B cell (primary cell): Measurements from ENCODE around the gene PAFAH2. TPM values are rescaled to one million over a fixed set of nuclear protein-coding genes. Genes with fewer than 3 reads are reported as not detected.

ENCODE experiments used
- ATAC-seq: fragments of 200-7000 bp; cut with Tn5 transposase; one replicate; pipeline ENCODE4 v1.10.0; 2021; ENCODE audit warnings: low read depth, mild to moderate bottlenecking, moderate number of reproducible peaks, moderate library complexity
- CTCF ChIA-PET: fragments of 350-600 bp; sonication (Branson Sonifier 250); formaldehyde crosslinking; loops from one replicate; lab custom pipeline; 2021; ENCODE audit warnings: antibody characterized with exemption, inconsistent platforms; lab: Charles Lee
- POLR2A ChIA-PET: fragments of 350-600 bp; sonication (Branson Sonifier 250); formaldehyde crosslinking; loops from one replicate; lab custom pipeline; 2021; ENCODE audit warnings: antibody characterized with exemption; lab: Charles Lee
- DNase-seq: peaks from one replicate; pipeline ENCODE4 v3.0.0; 2013
- H2AFZ ChIP-seq: 2 replicates; pipeline ENCODE4 v1.6.1; 2012; ENCODE audit warnings: mild to moderate bottlenecking, low read depth, low read length; ENCODE audit not compliant: insufficient read depth, poor library complexity, severe bottlenecking
- H3K27ac ChIP-seq, 2 donors: 1 replicate in 1 of 2; 2 replicates in 1 of 2; pipeline ENCODE4 v1.5.1; 2012 to 2013; ENCODE audit warnings: low read length in 2 of 2, mild to moderate bottlenecking in 2 of 2, moderate library complexity in 1 of 2
- H3K27me3 ChIP-seq, 4 experiments: fragments of 200-600 bp in 1 of 4; sonication (generic) in 1 of 4; replicated peaks in 1 of 4; 1 replicate in 2 of 4; 2 replicates in 2 of 4; pipeline versions ENCODE4 v1.6.1 to v1.7.0; 2013 to 2016; ENCODE audit warnings: low read length in 3 of 4, mild to moderate bottlenecking in 2 of 4, mixed read lengths in 1 of 4, moderate library complexity in 1 of 4; ENCODE audit not compliant: insufficient read depth in 4 of 4, control insufficient read depth in 3 of 4; ENCODE audit errors: control extremely low read depth in 1 of 4
- H3K36me3 ChIP-seq, 2 experiments: replicated peaks in 1 of 2; 1 replicate in 1 of 2; 2 replicates in 1 of 2; pipeline versions ENCODE4 v1.6.1 to v1.7.1; 2013; ENCODE audit warnings: low read length in 1 of 2; ENCODE audit not compliant: insufficient read depth in 2 of 2, control insufficient read depth in 1 of 2; ENCODE audit errors: control extremely low read depth in 1 of 2, extremely low read depth in 1 of 2
- H3K4me1 ChIP-seq, 2 donors: fragments of 200-600 bp in 1 of 2; sonication (generic) in 1 of 2; 1 replicate in 1 of 2; 2 replicates in 1 of 2; pipeline versions ENCODE4 v1.5.1 to v1.6.1; 2013 to 2017; ENCODE audit warnings: low read length in 2 of 2; ENCODE audit not compliant: control insufficient read depth in 2 of 2, insufficient read depth in 2 of 2
- H3K4me2 ChIP-seq: replicated peaks from 2 replicates; pipeline ENCODE3; 2012; ENCODE audit warnings: mild to moderate bottlenecking, low read depth, low read length; ENCODE audit not compliant: poor library complexity, severe bottlenecking
- H3K4me3 ChIP-seq, 5 experiments: fragments of 200-600 bp in 1 of 5; sonication (generic) in 1 of 5; 1 replicate in 3 of 5; 2 replicates in 2 of 5; pipeline versions ENCODE4 v1.5.1 to v1.7.0; 2011 to 2016; ENCODE audit warnings: low read length in 4 of 5, mild to moderate bottlenecking in 4 of 5, low read depth in 2 of 5, control low read depth in 1 of 5, moderate library complexity in 1 of 5; ENCODE audit not compliant: insufficient read depth in 1 of 5; ENCODE audit errors: control extremely low read depth in 1 of 5, extremely low read depth in 1 of 5
- H3K79me2 ChIP-seq: fragments of 200-600 bp; sonication (generic); one replicate; pipeline ENCODE4 v1.6.0; 2016; ENCODE audit warnings: low read length; ENCODE audit not compliant: control insufficient read depth, insufficient read depth
- H3K9ac ChIP-seq: fragments of 200-600 bp; sonication (generic); 2 replicates; pipeline ENCODE4 v1.6.1; 2017; ENCODE audit warnings: mild to moderate bottlenecking, low read length, moderate library complexity
- H3K9me3 ChIP-seq, 3 donors: one replicate each; pipeline versions ENCODE4 v1.6.1 to v1.7.1; 2013; ENCODE audit warnings: low read length in 2 of 3; ENCODE audit not compliant: control insufficient read depth in 2 of 3, insufficient read depth in 1 of 3; ENCODE audit errors: control extremely low read depth in 1 of 3
- H4K20me1 ChIP-seq: 2 replicates; pipeline ENCODE4 v1.6.0; 2012; ENCODE audit warnings: mild to moderate bottlenecking, low read length; ENCODE audit not compliant: insufficient read depth, control insufficient read depth, poor library complexity, severe bottlenecking
- H3K27ac Mint-ChIP-seq: one replicate; pipeline ENCODE4 v1.8.0; 2021; ENCODE audit warnings: mixed read lengths
- H3K27me3 Mint-ChIP-seq: one replicate; pipeline ENCODE4 v1.8.0; 2021; ENCODE audit warnings: mixed read lengths
- H3K4me1 Mint-ChIP-seq: one replicate; pipeline ENCODE4 v1.8.0; 2021; ENCODE audit warnings: mixed read lengths
- H3K4me3 Mint-ChIP-seq: one replicate; pipeline ENCODE4 v1.8.0; 2021; ENCODE audit warnings: mixed read lengths
- H3K9me3 Mint-ChIP-seq: one replicate; pipeline ENCODE4 v1.8.0; 2022; ENCODE audit warnings: mixed read lengths; ENCODE audit not compliant: insufficient read depth
- EZH2 ChIP-seq: IDR thresholded peaks from 2 replicates; pipeline ENCODE4 v1.6.1; 2012; ENCODE audit warnings: borderline replicate concordance, low read depth, mild to moderate bottlenecking, moderate library complexity, low read length; ENCODE audit not compliant: insufficient read depth, poor library complexity, severe bottlenecking
- WGBS: methylation state at CpG from one replicate; pipeline ENCODE4 v1.1.5; 2013; ENCODE audit warnings: missing lambda C conversion rate; ENCODE audit not compliant: insufficient coverage; 5-methylcytosine and 5-hydroxymethylcytosine counted together
- intact Hi-C: fragments of 100-400 bp; cut with micrococcal nuclease; formaldehyde crosslinking; loops from one replicate; pipeline ENCODE4 v1.10.0; 2022
- polyA plus RNA-seq: library from polyadenylated mRNA; depleted of rRNA; stranded (reverse); fragments of >200 nt; gene quantifications from 2 replicates; pipeline ENCODE4 v1.2.3, GENCODE V29; 2012
- total RNA-seq, 2 donors: library from RNA; stranded (reverse); fragments of 120-200 nt in 1 of 2; gene quantifications; 1 replicate in 1 of 2; 2 replicates in 1 of 2; pipeline versions ENCODE4 v1.2.3 to v1.2.4, GENCODE V29; 2013 to 2022
- TF ChIP-seq, protein P1 (sequence below): fragments of 200-600 bp; IDR thresholded peaks from one replicate; pipeline ENCODE4 v1.8.0; 2022; ENCODE audit warnings: antibody characterized with exemption, mild to moderate bottlenecking

PAFAH2 gene
- total and polyA plus RNA-seq, 2 donors (not counting 1 experiment from before 2014, with no cell fraction given): 5.1 to 8.8 TPM

DNA sequence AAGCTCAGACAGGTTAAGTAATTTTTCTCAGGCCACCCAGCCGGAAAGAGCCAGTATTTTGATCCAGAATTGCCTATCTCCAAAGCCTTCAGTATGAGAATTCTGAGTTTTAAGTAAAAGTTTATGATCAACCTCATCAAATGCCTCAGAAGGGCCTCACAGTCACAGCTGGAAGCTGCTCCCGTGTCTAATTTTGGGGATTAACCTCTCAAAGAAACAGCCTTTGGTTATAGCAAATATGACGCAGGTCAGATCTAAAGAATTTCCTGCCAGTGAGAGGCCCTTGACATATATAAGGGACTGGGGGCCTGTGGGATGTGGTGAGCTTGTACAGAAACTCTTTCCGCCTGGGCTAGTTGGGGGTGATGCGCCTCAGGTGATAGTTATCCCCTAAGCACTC lies 26.0 kb upstream of the PAFAH2 start:
- CTCF ChIA-PET: no interaction called here
- no peak for ATAC-seq
- no peaks in the 10 kb centered on the region for H4K20me1 ChIP-seq

GRCh38 chr1:26023009-26023408 lies 25.1 kb upstream of the PAFAH2 start:
- WGBS: 93% methylated on average over 12 of the region's 13 CpGs
- H3K36me3 ChIP-seq: no peaks in the 10 kb centered on the region
- no peaks in the 10 kb centered on the region for H4K20me1 ChIP-seq
- H3K9me3 ChIP-seq: no peaks in the 10 kb centered on the region
- H3K27ac ChIP-seq: no peak overlapping the region
- no peaks in the 10 kb centered on the region for H3K4me1 Mint-ChIP-seq
- H3K27me3 ChIP-seq: peaks cover 0 to 3% (median 0%) of the 10 kb centered on the region in 4 experiments
- no peak overlapping the region for H3K4me3 ChIP-seq
- H3K27ac Mint-ChIP-seq: no peak overlapping the region
- DNase-seq (no peak), ATAC-seq (no peak)
- no peak for TF ChIP-seq EZH2
- TF ChIP-seq, protein P1, sequence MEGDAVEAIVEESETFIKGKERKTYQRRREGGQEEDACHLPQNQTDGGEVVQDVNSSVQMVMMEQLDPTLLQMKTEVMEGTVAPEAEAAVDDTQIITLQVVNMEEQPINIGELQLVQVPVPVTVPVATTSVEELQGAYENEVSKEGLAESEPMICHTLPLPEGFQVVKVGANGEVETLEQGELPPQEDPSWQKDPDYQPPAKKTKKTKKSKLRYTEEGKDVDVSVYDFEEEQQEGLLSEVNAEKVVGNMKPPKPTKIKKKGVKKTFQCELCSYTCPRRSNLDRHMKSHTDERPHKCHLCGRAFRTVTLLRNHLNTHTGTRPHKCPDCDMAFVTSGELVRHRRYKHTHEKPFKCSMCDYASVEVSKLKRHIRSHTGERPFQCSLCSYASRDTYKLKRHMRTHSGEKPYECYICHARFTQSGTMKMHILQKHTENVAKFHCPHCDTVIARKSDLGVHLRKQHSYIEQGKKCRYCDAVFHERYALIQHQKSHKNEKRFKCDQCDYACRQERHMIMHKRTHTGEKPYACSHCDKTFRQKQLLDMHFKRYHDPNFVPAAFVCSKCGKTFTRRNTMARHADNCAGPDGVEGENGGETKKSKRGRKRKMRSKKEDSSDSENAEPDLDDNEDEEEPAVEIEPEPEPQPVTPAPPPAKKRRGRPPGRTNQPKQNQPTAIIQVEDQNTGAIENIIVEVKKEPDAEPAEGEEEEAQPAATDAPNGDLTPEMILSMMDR: no peak
- ChIA-PET CTCF (no interaction called here), POLR2A (no interaction called here)
- no peak overlapping the region for H2AFZ ChIP-seq
- intact Hi-C loops: no loop called here
- peaks cover 8% of the 10 kb centered on the region for H3K27me3 Mint-ChIP-seq
- no peaks in the 10 kb centered on the region for H3K4me1 ChIP-seq
- H3K4me2 ChIP-seq: no peak overlapping the region
- no peak overlapping the region for H3K4me3 Mint-ChIP-seq
- no peaks in the 10 kb centered on the region for H3K79me2 ChIP-seq
- no peak overlapping the region for H3K9ac ChIP-seq
- H3K9me3 Mint-ChIP-seq: no peaks in the 10 kb centered on the region

More for the DNA sequence above, 26.0 kb upstream of the PAFAH2 start:
- no peak for TF ChIP-seq EZH2
- TF ChIP-seq, protein P1: no peak
- H3K27me3 Mint-ChIP-seq: peaks cover 8% of the 10 kb centered on the region
- peaks cover 0 to 3% (median 0%) of the 10 kb centered on the region in 4 experiments for H3K27me3 ChIP-seq
- H3K9me3 Mint-ChIP-seq: no peaks in the 10 kb centered on the region
- no peak overlapping the region for H3K4me2 ChIP-seq
- H3K4me3 ChIP-seq: no peak overlapping the region
- no peak overlapping the region for H3K9ac ChIP-seq
- no peak for DNase-seq
- no peaks in the 10 kb centered on the region for H3K4me1 ChIP-seq
- POLR2A ChIA-PET: no interaction called here
- 80% methylated on average over 1 of the region's 5 CpGs for WGBS
- H3K4me3 Mint-ChIP-seq: no peak overlapping the region
- no peak overlapping the region for H2AFZ ChIP-seq
- no peak overlapping the region for H3K27ac ChIP-seq
- H3K79me2 ChIP-seq: no peaks in the 10 kb centered on the region
- H3K27ac Mint-ChIP-seq: no peak overlapping the region
- H3K4me1 Mint-ChIP-seq: no peaks in the 10 kb centered on the region
- intact Hi-C loops: no loop called here
- H3K9me3 ChIP-seq: no peaks in the 10 kb centered on the region
- no peaks in the 10 kb centered on the region for H3K36me3 ChIP-seq
